NCI-H128 (cell line): ENCODE measurements around the gene ZNF579.
"Not testable (repeated sequence)": the region's sequence is repeated elsewhere in the genome, so short reads cannot be mapped to it uniquely, and the experiment has no call there.

Experiments used
- DNase-seq: peaks from one replicate; lab custom pipeline; 2025; ENCODE audit not compliant: unreplicated experiment; lab: John Stamatoyannopoulos, UW

ZNF579 gene

GRCh38 chr19:55541091-55541490 lies 39.6 kb downstream of the ZNF579 start:
- DNase-seq = no peak

DNA sequence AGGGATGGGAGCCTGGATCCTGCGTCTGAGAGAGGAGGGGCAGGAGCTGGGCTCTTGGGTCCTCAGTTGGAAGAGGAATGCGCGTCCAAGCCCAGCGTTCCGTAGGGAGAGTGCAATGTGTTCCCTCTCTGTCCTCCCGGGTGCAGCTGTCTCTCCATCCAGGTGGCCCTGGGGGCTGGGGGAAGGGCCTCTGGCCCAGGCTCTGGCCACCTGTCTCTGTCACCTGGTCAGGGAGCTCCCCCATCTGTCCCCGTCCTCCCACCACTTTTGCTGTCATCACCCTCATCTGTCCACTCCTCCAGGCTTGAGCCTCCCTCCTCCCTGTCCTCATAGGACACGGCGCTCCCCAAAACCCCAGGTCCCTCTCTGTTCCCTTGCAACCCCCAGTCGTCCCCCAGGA lies 40.0 kb downstream of the ZNF579 start:
- DNase-seq = no peak

- no peak for DNase-seq
These were observed 41.3 kb downstream of the ZNF579 start for GRCh38 chr19:55539090-55539984.

DNA sequence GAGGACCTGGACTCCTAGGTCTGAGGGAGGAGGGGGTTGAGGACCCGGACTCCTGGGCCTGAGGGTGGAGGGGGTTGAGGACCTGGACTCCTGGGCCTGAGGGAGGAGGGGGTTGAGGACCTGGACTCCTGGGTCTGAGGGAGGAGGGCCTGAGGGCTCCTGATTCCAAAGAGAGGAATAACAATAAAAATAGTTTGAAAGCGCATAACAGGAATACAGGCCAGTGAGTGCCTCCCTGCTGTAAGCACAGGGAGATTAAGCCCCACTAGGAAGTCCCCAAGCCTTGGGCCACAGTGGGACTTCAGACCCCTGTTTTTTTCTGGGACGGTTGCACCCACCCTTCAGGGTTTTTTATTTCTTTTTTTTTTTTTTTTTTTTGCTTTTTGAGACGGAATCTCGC lies 42.5 kb downstream of the ZNF579 start:
- no peak for DNase-seq

GRCh38 chr19:55537741-55538111 lies 42.9 kb downstream of the ZNF579 start:
- no peak for DNase-seq

DNA sequence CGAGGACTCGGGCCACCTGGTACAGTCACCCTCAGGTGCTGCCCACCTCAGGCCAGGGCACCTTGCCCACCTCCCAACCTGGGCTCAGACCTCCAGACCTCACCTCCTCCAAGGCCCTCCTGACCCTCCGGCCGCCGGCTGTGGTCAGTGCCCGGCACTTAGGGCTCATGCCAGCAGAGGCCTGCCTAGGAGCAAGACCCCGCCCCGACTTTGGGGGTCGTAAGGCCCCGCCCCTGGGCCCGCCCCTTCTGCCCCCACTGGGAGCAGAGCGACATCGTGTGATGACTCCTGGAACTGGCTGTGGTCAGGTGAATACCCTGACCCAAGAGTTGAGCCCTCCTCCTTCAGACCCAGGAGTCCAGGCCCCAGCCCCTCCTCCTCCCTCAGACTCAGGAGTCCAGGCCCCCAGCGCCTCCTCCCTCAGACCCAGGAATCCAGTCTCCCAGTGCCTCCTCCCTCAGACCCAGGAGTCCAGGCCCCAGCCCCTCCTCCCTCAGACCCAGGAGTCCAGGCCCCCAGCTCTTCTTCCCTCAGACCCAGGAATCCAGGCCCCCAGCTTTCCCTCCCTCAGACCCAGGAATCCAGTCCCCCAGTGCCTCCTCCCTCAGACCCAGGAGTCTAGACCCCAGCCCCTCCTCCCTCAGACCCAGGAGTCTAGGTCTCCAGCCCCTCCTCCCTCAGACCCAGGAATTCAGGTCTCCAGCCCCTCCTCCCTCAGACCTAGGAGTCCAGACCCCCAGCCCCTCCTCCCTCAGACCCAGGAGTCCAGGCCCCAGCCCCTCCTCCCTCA lies 43.5 kb downstream of the ZNF579 start, which contains the start of gene SBK2:
SBK2 (minus strand) TSS at position 183 of the 790 bp plus-strand sequence. CDS start 839 bp downstream, outside the sequence.
- DNase-seq = no peak

DNA sequence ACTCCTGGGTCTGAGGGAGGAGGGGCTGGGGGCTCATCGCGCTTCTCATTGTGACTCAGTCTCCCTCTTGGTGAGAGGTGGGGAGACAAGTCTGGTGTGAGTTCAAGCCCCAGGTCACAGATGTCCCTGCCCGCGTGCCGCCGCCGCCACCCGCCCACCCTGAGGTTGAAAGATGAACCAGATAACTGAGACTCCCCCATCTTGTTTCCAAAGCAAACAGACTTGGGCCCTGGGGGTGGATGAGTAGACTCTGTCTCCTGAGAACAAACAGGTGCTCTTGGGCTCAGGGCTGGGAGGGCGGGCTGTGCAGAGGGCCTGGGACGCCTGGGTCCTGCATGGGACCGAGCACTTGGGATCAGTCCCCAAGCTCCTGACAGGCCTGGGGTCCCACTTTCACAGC lies 44.3 kb downstream of the ZNF579 start:
- DNase-seq = no peak

DNA sequence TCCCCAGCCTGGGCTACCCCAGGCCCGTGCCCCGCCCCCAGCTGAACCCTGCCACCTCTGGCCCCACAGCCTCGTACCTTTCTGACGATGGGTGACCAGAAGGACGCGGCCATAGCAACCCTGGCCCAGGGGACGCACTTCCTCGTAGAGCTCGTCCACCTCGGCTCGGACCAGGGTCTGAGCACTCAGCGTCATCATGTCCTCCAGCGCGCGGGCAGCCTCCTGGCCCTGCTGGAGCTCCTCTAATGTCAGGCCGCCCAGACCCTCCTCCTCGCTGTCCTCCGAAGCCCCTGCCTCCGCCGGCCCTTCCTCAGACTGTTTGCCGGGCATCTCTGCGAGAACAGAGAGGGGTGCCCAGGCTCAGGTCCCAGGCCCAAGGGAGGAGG lies 44.7 kb downstream of the ZNF579 start:
- DNase-seq = no peak

GRCh38 chr19:55535173-55535964 lies 45.3 kb downstream of the ZNF579 start:
- no peak for DNase-seq

DNA sequence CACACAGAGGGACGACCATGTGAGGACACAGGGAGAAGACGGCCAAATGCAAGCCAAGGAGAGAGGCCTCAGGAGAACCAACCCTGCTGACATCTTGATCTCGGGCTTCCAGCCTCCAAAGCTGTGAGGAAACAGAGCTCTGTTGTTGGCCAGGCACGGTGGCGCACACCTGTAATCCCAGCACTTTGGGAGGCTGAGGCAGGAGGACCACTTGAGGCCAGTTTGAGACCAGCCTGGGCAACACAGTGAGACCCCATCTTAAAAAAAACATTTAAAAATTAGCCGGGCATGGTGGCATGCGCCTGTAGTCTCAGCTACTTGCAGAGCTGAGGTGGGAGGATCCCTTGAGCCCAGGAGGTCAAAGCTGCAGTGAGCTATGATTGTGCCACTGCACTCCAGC lies 46.4 kb downstream of the ZNF579 start:
- not testable (repeated sequence) for DNase-seq

DNA sequence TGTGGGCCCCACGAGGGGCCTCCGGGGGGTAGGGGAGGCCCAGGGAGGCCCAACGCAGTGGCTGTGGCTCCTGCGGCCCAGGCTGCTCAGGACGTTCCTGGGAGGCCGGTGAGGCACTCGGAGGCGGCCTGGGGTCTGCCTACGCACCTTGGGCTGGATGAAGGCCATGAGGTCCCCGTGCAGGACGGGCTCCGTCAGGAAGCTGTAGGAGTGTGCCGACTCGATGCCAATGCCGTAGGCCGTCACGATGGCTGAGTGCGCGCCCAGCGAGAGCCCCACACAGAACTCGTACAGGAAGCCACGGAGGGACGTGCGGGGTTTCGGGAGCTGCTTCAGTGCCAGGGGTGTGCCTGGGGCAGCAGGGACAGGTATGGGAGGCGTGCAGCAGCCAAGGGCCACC lies 49.7 kb downstream of the ZNF579 start:
- no peak for DNase-seq

DNA sequence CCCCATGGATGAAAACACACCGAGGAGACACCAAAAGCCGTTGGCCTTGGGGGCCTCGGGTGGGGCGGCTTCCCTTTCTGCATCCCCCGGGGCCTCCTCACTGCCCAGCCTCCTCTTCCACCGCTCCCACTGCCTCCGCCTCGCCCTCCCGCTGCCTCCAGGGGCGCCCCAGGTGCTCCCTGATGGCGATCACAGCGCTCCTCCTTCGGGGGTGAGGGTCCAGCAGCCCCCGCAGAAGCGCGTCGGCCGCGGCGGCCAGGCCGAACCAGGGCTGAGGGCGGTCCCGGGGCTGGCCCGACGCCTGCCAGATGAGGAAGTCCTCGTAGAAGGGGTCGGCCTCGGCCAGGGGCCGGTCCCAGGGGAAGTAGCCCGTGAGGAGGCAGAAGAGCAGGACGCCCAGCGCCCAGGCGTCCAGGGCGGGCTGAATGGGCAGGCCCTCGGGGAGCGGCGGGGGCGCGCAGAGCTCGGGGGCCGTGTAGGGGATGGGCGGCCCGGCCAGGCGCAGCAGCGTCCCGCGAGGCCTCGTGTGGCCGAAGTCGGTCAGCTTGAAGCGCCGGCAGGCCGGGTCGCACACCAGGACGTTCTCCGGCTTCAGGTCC lies 50.9 kb downstream of the ZNF579 start:
- no peak for DNase-seq

DNA sequence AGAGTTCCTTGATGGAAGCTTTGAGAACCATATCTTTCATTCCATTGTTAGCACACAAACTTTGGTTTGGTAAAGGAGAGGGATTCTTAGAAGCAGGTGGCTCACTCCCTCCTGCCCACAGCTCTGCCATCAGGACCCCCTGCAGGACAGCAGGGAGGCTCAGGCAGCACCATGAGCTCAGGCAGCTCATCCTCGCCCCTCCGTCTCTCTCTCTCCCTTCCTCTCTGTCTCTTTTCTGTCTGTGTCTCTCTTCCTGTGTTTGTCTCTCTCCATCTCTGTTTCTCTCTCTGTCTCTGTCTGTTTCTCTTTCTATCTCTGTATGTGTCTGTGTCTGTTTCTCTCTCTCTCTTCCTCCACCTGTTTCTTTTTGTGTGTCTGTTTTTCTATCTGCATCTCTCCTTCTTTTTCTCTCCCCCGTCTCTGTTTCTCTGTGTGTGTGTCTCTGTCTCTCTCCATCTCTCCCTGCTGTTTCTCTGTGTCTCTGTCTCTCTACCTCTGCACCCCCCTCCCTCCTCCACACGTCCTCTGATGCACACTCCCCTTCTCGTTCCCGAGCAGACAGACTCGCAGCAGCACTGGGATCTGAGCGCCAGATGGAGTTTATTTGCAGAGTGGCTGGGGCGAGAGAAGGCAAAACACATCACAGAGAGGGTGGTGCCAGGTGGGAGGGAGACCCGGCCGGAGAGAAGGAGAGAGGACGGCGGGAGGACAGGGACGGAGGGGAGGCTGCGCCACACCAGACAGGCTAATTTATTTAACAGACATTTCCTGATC lies 52.4 kb downstream of the ZNF579 start:
- DNase-seq = no peak

GRCh38 chr19:55527197-55528029 lies 53.2 kb downstream of the ZNF579 start:
- no peak for DNase-seq
